A549 (cell line): ENCODE measurements around the gene PIK3CB. TPM values are rescaled to one million over a fixed set of nuclear protein-coding genes. Genes with fewer than 3 reads are reported as not detected.

Experiments used
- ATAC-seq, 2 experiments: fragments of 200-7000 bp in 1 of 2; fragments of >200 bp in 1 of 2; cut with Nextera tagmentation in 1 of 2; cut with Tn5 transposase in 1 of 2; 3 replicates each; pipeline versions ENCODE4 v1.8.0 to v1.9.1; 2018 to 2020; ENCODE audit warnings: mild to moderate bottlenecking in 1 of 2, moderate library complexity in 1 of 2
- CTCF ChIA-PET: fragments of 300-600 bp; sonication (Branson Sonifier 250); formaldehyde crosslinking; extraction: SDS; loops from one replicate; lab custom pipeline; 2021; ENCODE audit warnings: antibody characterized with exemption, inconsistent platforms; lab: Yijun Ruan, JAX
- POLR2A ChIA-PET: fragments of 350-600 bp; formaldehyde crosslinking; extraction: SDS; loops from one replicate; lab custom pipeline; 2021; ENCODE audit warnings: antibody characterized with exemption, inconsistent platforms; lab: Yijun Ruan, JAX
- DNase-seq, 2 experiments: peaks; one replicate each; pipeline versions ENCODE4 v3.0.0 to v3.0.0-alpha.2; 2011 to 2016; ENCODE audit warnings: low read depth in 1 of 2, low spot score in 1 of 2
- FAIRE-seq: peaks from 2 replicates; lab custom pipeline; 2011; peaks lifted over from hg19 to GRCh38; lab: Jason Lieb, UNC
- H3K27ac ChIP-seq, 2 experiments: fragments of >200 bp; sonication (Bioruptor Twin); formaldehyde crosslinking; 3 replicates each; pipeline ENCODE4 v1.5.1; 2016 to 2017
- H3K4me1 ChIP-seq: fragments of >200 bp; sonication (Bioruptor Twin); formaldehyde crosslinking; 3 replicates; pipeline ENCODE4 v1.6.1; 2016
- H3K4me2 ChIP-seq: fragments of >200 bp; sonication (Bioruptor Twin); formaldehyde crosslinking; 3 replicates; pipeline ENCODE4 v1.6.1; 2016
- H3K4me3 ChIP-seq: fragments of >200 bp; sonication (Bioruptor Twin); formaldehyde crosslinking; 3 replicates; pipeline ENCODE4 v1.5.1; 2016
- H3K9me3 ChIP-seq: fragments of >200 bp; sonication (Bioruptor Twin); formaldehyde crosslinking; 3 replicates; pipeline ENCODE4 v1.6.1; 2016
- ATOH8 ChIP-seq: fragments of 250-450 bp; sonication (Bioruptor Pico); IDR thresholded peaks from 2 replicates; pipeline ENCODE4 v1.5.0; 2020; ENCODE audit warnings: low read depth, mild to moderate bottlenecking, moderate library complexity
- CBX2 ChIP-seq: fragments of 200-600 bp; sonication (generic); IDR thresholded peaks from 2 replicates; pipeline ENCODE4 v1.6.1; 2016; ENCODE audit warnings: low read depth, mild to moderate bottlenecking, borderline replicate concordance
- CHD4 ChIP-seq: fragments of 200-600 bp; sonication (generic); IDR thresholded peaks from 2 replicates; pipeline ENCODE4 v1.6.1; 2016; ENCODE audit warnings: antibody characterized with exemption, mild to moderate bottlenecking, borderline replicate concordance
- CTCF ChIP-seq: fragments of >200 bp; sonication (Bioruptor Twin); formaldehyde crosslinking; IDR thresholded peaks from 3 replicates; pipeline ENCODE4 v1.5.1; 2016
- E2F6 ChIP-seq: IDR thresholded peaks from 2 replicates; pipeline ENCODE4 v1.6.1; 2012; ENCODE audit warnings: low read depth, borderline replicate concordance
- EHF ChIP-seq: fragments of 250-450 bp; sonication (Bioruptor Pico); IDR thresholded peaks from 2 replicates; pipeline ENCODE4 v1.5.0; 2020; ENCODE audit warnings: mild to moderate bottlenecking
- EP300 ChIP-seq, 2 experiments: fragments of >200 bp; sonication (Bioruptor Twin); formaldehyde crosslinking; IDR thresholded peaks; 2 replicates in 1 of 2; 3 replicates in 1 of 2; pipeline ENCODE4 v1.6.1; 2016 to 2017
- FOSB ChIP-seq: fragments of 250-450 bp; sonication (Bioruptor Pico); IDR thresholded peaks from 2 replicates; pipeline ENCODE4 v1.5.0; 2020; ENCODE audit warnings: mild to moderate bottlenecking, moderate library complexity
- FOSL2 ChIP-seq, 2 experiments: fragments of 450-650 bp in 1 of 2; fragments of >200 bp in 1 of 2; sonication (Bioruptor Twin) in 1 of 2; formaldehyde crosslinking; IDR thresholded peaks; 2 replicates each; pipeline versions ENCODE4 v1.5.0 to v1.6.1; 2016 to 2020; ENCODE audit warnings: mild to moderate bottlenecking in 1 of 2, moderate library complexity in 1 of 2
- FOXS1 ChIP-seq: fragments of 250-450 bp; sonication (Bioruptor Pico); IDR thresholded peaks from 2 replicates; pipeline ENCODE4 v1.5.0; 2020; ENCODE audit warnings: mild to moderate bottlenecking, moderate library complexity
- HDAC2 ChIP-seq: fragments of 200-600 bp; sonication (generic); IDR thresholded peaks from 2 replicates; pipeline ENCODE4 v1.6.1; 2016
- HEYL ChIP-seq: fragments of 250-450 bp; sonication (Bioruptor Pico); IDR thresholded peaks from 2 replicates; pipeline ENCODE4 v1.8.0; 2021; ENCODE audit warnings: mild to moderate bottlenecking, moderate library complexity
- HOXA7 ChIP-seq: fragments of 250-450 bp; sonication (Bioruptor Pico); IDR thresholded peaks from 2 replicates; pipeline ENCODE4 v1.5.0; 2020; ENCODE audit warnings: mild to moderate bottlenecking, moderate library complexity
- HOXB13 ChIP-seq: fragments of 250-450 bp; sonication (Bioruptor Pico); IDR thresholded peaks from 2 replicates; pipeline ENCODE4 v1.5.0; 2020; ENCODE audit warnings: low read depth, mild to moderate bottlenecking, moderate library complexity
- HOXB5 ChIP-seq: fragments of 250-450 bp; sonication (Bioruptor Pico); IDR thresholded peaks from 2 replicates; pipeline ENCODE4 v1.5.0; 2020; ENCODE audit warnings: mild to moderate bottlenecking, moderate library complexity
- JUN ChIP-seq, 2 experiments: fragments of >200 bp; sonication (Bioruptor Twin); formaldehyde crosslinking; IDR thresholded peaks; 2 replicates in 1 of 2; 3 replicates in 1 of 2; pipeline ENCODE4 v1.6.1; 2016 to 2017
- JUNB ChIP-seq: fragments of >200 bp; sonication (Bioruptor Twin); formaldehyde crosslinking; IDR thresholded peaks from 2 replicates; pipeline ENCODE4 v1.6.1; 2016
- MAZ ChIP-seq: fragments of 150-350 bp; IDR thresholded peaks from 2 replicates; pipeline ENCODE4 v1.6.1; 2014; ENCODE audit warnings: antibody characterized with exemption, low read depth, low read length, borderline replicate concordance
- NFE2L2 ChIP-seq: fragments of 150-350 bp; conservative IDR thresholded peaks from 2 replicates; pipeline ENCODE4 v1.6.1; 2014; ENCODE audit warnings: low read length
- PBX3 ChIP-seq: IDR thresholded peaks from 2 replicates; pipeline ENCODE4 v1.6.1; 2012
- PHF8 ChIP-seq: fragments of 200-600 bp; sonication (generic); IDR thresholded peaks from 2 replicates; pipeline ENCODE4 v1.6.1; 2016; ENCODE audit warnings: low read depth, mild to moderate bottlenecking, antibody characterized with exemption, moderate library complexity, borderline replicate concordance
- POLR2AphosphoS2 ChIP-seq: conservative IDR thresholded peaks from 2 replicates; pipeline ENCODE4 v1.6.1; 2012; ENCODE audit warnings: low read length, improper control_type of control experiment, inconsistent platforms
- RAD21 ChIP-seq, 2 experiments: fragments of >200 bp in 1 of 2; sonication (Bioruptor Twin) in 1 of 2; formaldehyde crosslinking in 1 of 2; IDR thresholded peaks in 1 of 2; conservative IDR thresholded peaks in 1 of 2; 2 replicates in 1 of 2; 3 replicates in 1 of 2; pipeline ENCODE4 v1.6.1; 2012 to 2018; ENCODE audit warnings: inconsistent platforms in 1 of 2
- RCOR1 ChIP-seq: fragments of 150-350 bp; IDR thresholded peaks from 2 replicates; pipeline ENCODE4 v1.6.1; 2014; ENCODE audit warnings: antibody characterized with exemption, low read length, low read depth
- RNF2 ChIP-seq: fragments of 200-600 bp; sonication (generic); IDR thresholded peaks from 2 replicates; pipeline ENCODE4 v1.6.1; 2016; ENCODE audit warnings: low read depth, mild to moderate bottlenecking, antibody characterized with exemption, moderate library complexity, borderline replicate concordance
- SMC3 ChIP-seq: fragments of >200 bp; sonication (Bioruptor Twin); formaldehyde crosslinking; IDR thresholded peaks from 3 replicates; pipeline ENCODE4 v1.6.1; 2018; ENCODE audit warnings: inconsistent platforms
- TFCP2L1 ChIP-seq: fragments of 250-450 bp; sonication (Bioruptor Pico); IDR thresholded peaks from 2 replicates; pipeline ENCODE4 v1.5.0; 2021; ENCODE audit warnings: mild to moderate bottlenecking
- ZC3H11A ChIP-seq: fragments of 450-650 bp; IDR thresholded peaks from 2 replicates; pipeline ENCODE4 v1.6.1; 2014; ENCODE audit warnings: antibody characterized with exemption, mild to moderate bottlenecking
- ZSCAN20 ChIP-seq: fragments of 250-450 bp; sonication (Bioruptor Pico); IDR thresholded peaks from 2 replicates; pipeline ENCODE4 v1.8.0; 2022; ENCODE audit warnings: mild to moderate bottlenecking, moderate library complexity
- WGBS: methylation state at CpG from one replicate; pipeline ENCODE4 v1.1.6; 2017; ENCODE audit errors: missing lambda C conversion rate; 5-methylcytosine and 5-hydroxymethylcytosine counted together
- polyA plus RNA-seq, 4 experiments: library from polyadenylated mRNA; depleted of rRNA in 3 of 4; stranded (reverse); fragments of >200 nt; fragmentation: RNase III in 1 of 4; extraction: RNeasy Plus Mini Kit Qiagen cat#74134 plus additional on column Dnase treatment in 1 of 4; gene quantifications; 2 replicates in 3 of 4; 3 replicates in 1 of 4; pipeline ENCODE4 v1.2.3, GENCODE V29; 2011 to 2017

The PIK3CB gene
- polyA plus RNA-seq, 2 of the 4 experiments (the other 2 are of a cell fraction), result 20.7 to 23.3 TPM

GRCh38 chr3:138818185-138818860 is 16.4 kb downstream of the PIK3CB start:
- peaks cover 8% of the 10 kb centered on the region; the same call in 2 of the 3 replicates for H3K4me1 ChIP-seq
- TF ChIP-seq HDAC2, result no peak
- no peak for TF ChIP-seq PBX3
- TF ChIP-seq CTCF, result no peak
- no peak for TF ChIP-seq FOSL2 (IDR thresholded peaks at IDR 0.05)
- no peak for TF ChIP-seq FOSL2 (CRISPR knock-in tag; IDR thresholded peaks at IDR 0.05)
- TF ChIP-seq RNF2, result no peak
- no peak for TF ChIP-seq MAZ
- TF ChIP-seq RAD21 (conservative IDR thresholded peaks at IDR 0.05 in 1 of 2, IDR thresholded peaks at IDR 0.05 in 1 of 2), result no peak
- no peak for TF ChIP-seq NFE2L2
- no peak for TF ChIP-seq ZC3H11A
- TF ChIP-seq HOXA7 (CRISPR knock-in tag), result no peak
- no peak for TF ChIP-seq ATOH8
- TF ChIP-seq E2F6, result no peak
- no peak for TF ChIP-seq CBX2
- TF ChIP-seq PHF8, result no peak
- TF ChIP-seq RCOR1, result no peak
- no peak for TF ChIP-seq CHD4
- no peak for TF ChIP-seq FOXS1 (CRISPR knock-in tag)
- TF ChIP-seq EP300 (IDR thresholded peaks at IDR 0.05), result no peak
- TF ChIP-seq HEYL (CRISPR knock-in tag), result no peak
- TF ChIP-seq EHF (CRISPR knock-in tag), result no peak
- DNase-seq (no peak), ATAC-seq (no peak), FAIRE-seq (no peak)
- ChIA-PET CTCF (interaction anchor here (0.8 to 1.3 kb wide), 2 partner anchors 76 to 97 kb away, joined by 3 to 5 read pairs; no protein-coding TSS in a partner anchor), POLR2A (interaction anchor here (0.6 kb wide), 1 partner anchor 97 kb away, joined by 4 read pairs; no protein-coding TSS in a partner anchor)
- no peak overlapping the region for H3K4me2 ChIP-seq
- no peaks in the 10 kb centered on the region for H3K9me3 ChIP-seq
- H3K4me3 ChIP-seq, result no peak overlapping the region
- WGBS, result 94% methylated on average over 1 of the region's 1 CpG
- H3K27ac ChIP-seq, result no peak overlapping the region

- CTCF ChIA-PET, result interaction anchor here (0.8 to 1.3 kb wide), 2 partner anchors 77 to 98 kb away, joined by 3 to 5 read pairs; no protein-coding TSS in a partner anchor
- FAIRE-seq, result no peak
- 92% methylated on average over 3 of the region's 3 CpGs for WGBS
Measured at GRCh38 chr3:138817695-138818094, 17.0 kb downstream of the PIK3CB start.

More at GRCh38 chr3:138817695-138818094, 17.0 kb downstream of the PIK3CB start:
- ATAC-seq, result no peak
- H3K27ac ChIP-seq, result no peak overlapping the region
- H3K9me3 ChIP-seq, result no peaks in the 10 kb centered on the region
- H3K4me2 ChIP-seq, result no peak overlapping the region
- POLR2A ChIA-PET, result interaction anchor here (0.6 kb wide), 1 partner anchor 98 kb away, joined by 4 read pairs; no protein-coding TSS in a partner anchor
- no peak for DNase-seq
- TF ChIP-seq TFCP2L1 (CRISPR knock-in tag) (no peak), PHF8 (no peak), JUNB (no peak), POLR2AphosphoS2 (no peak), SMC3 (no peak), FOSB (CRISPR knock-in tag) (no peak), HOXB5 (no peak), HOXB13 (no peak), HOXA7 (CRISPR knock-in tag) (no peak), ZC3H11A (no peak), PBX3 (no peak), JUN (IDR thresholded peaks at IDR 0.05) (no peak), E2F6 (no peak), ZSCAN20 (no peak)
- H3K4me1 ChIP-seq, result 0 out of 3 replicates have a peak, but pooled peaks cover 4% of the 10 kb centered on the region
- no peak overlapping the region for H3K4me3 ChIP-seq
